A549 (cell line): Measurements from ENCODE around the gene RPP30.

Source experiments
- CBX8 ChIP-seq: fragments of 200-600 bp; sonication (generic); IDR thresholded peaks from 2 replicates; pipeline ENCODE4 v1.6.1; 2016
- CTCF ChIP-seq: fragments of >200 bp; sonication (Bioruptor Twin); formaldehyde crosslinking; IDR thresholded peaks from 3 replicates; pipeline ENCODE4 v1.5.1; 2016
- HOXA7 ChIP-seq: fragments of 250-450 bp; sonication (Bioruptor Pico); IDR thresholded peaks from 2 replicates; pipeline ENCODE4 v1.5.0; 2020; ENCODE audit warnings: mild to moderate bottlenecking, moderate library complexity
- MAX ChIP-seq: IDR thresholded peaks from 2 replicates; pipeline ENCODE4 v1.6.1; 2012
- POLR2A ChIP-seq: IDR thresholded peaks from 2 replicates; pipeline ENCODE4 v1.6.1; 2012; ENCODE audit warnings: mild to moderate bottlenecking, low read length
- POLR2AphosphoS2 ChIP-seq: conservative IDR thresholded peaks from 2 replicates; pipeline ENCODE4 v1.6.1; 2012; ENCODE audit warnings: low read length, improper control_type of control experiment, inconsistent platforms
- RCOR1 ChIP-seq: fragments of 150-350 bp; IDR thresholded peaks from 2 replicates; pipeline ENCODE4 v1.6.1; 2014; ENCODE audit warnings: antibody characterized with exemption, low read length, low read depth
- REST ChIP-seq: fragments of 200-600 bp; sonication (generic); IDR thresholded peaks from 2 replicates; pipeline ENCODE4 v1.6.1; 2016; ENCODE audit warnings: antibody characterized with exemption, mild to moderate bottlenecking, moderate library complexity
- SREBF2 ChIP-seq: fragments of 450-650 bp; IDR thresholded peaks from 2 replicates; pipeline ENCODE4 v1.6.1; 2014; ENCODE audit warnings: mild to moderate bottlenecking, moderate library complexity
- TP53 ChIP-seq: fragments of 250-450 bp; sonication (Bioruptor Pico); IDR thresholded peaks from 2 replicates; pipeline ENCODE4 v1.5.0; 2021; ENCODE audit warnings: mild to moderate bottlenecking, moderate library complexity

- TF ChIP-seq CTCF (no peak), MAX (no peak), POLR2A (no peak), RCOR1 (no peak), REST (no peak), CBX8 (no peak), POLR2AphosphoS2 (no peak), HOXA7 (CRISPR knock-in tag) (no peak), SREBF2 (no peak), TP53 (CRISPR knock-in tag) (no peak)
Measured at GRCh38 chr10:90872648-90873020, 860 bp downstream of the RPP30 start.
